A549 (cell line): Measurements from ENCODE around the gene PLA2G7. TPM values are rescaled to one million over a fixed set of nuclear protein-coding genes. Genes with fewer than 3 reads are reported as not detected.

Source experiments
- ATAC-seq, 2 experiments: fragments of 200-7000 bp in 1 of 2; fragments of >200 bp in 1 of 2; cut with Nextera tagmentation in 1 of 2; cut with Tn5 transposase in 1 of 2; 3 replicates each; pipeline versions ENCODE4 v1.8.0 to v1.9.1; 2018 to 2020; ENCODE audit warnings: mild to moderate bottlenecking in 1 of 2, moderate library complexity in 1 of 2
- CTCF ChIA-PET: fragments of 300-600 bp; sonication (Branson Sonifier 250); formaldehyde crosslinking; extraction: SDS; loops from one replicate; lab custom pipeline; 2021; ENCODE audit warnings: antibody characterized with exemption, inconsistent platforms; lab: Yijun Ruan, JAX
- POLR2A ChIA-PET: fragments of 350-600 bp; formaldehyde crosslinking; extraction: SDS; loops from one replicate; lab custom pipeline; 2021; ENCODE audit warnings: antibody characterized with exemption, inconsistent platforms; lab: Yijun Ruan, JAX
- DNase-seq, 2 experiments: peaks; one replicate each; pipeline versions ENCODE4 v3.0.0 to v3.0.0-alpha.2; 2011 to 2016; ENCODE audit warnings: low read depth in 1 of 2, low spot score in 1 of 2
- FAIRE-seq: peaks from 2 replicates; lab custom pipeline; 2011; peaks lifted over from hg19 to GRCh38; lab: Jason Lieb, UNC
- H3K27ac ChIP-seq, 2 experiments: fragments of >200 bp; sonication (Bioruptor Twin); formaldehyde crosslinking; 3 replicates each; pipeline ENCODE4 v1.5.1; 2016 to 2017
- H3K4me1 ChIP-seq: fragments of >200 bp; sonication (Bioruptor Twin); formaldehyde crosslinking; 3 replicates; pipeline ENCODE4 v1.6.1; 2016
- H3K4me2 ChIP-seq: fragments of >200 bp; sonication (Bioruptor Twin); formaldehyde crosslinking; 3 replicates; pipeline ENCODE4 v1.6.1; 2016
- H3K4me3 ChIP-seq: fragments of >200 bp; sonication (Bioruptor Twin); formaldehyde crosslinking; 3 replicates; pipeline ENCODE4 v1.5.1; 2016
- H3K9me3 ChIP-seq: fragments of >200 bp; sonication (Bioruptor Twin); formaldehyde crosslinking; 3 replicates; pipeline ENCODE4 v1.6.1; 2016
- BCL3 ChIP-seq: fragments of >200 bp; sonication (Bioruptor Twin); formaldehyde crosslinking; IDR thresholded peaks from 3 replicates; pipeline ENCODE4 v1.6.1; 2016
- BHLHE40 ChIP-seq: IDR thresholded peaks from 2 replicates; pipeline ENCODE4 v1.6.1; 2012; ENCODE audit warnings: low read depth, low read length, inconsistent platforms
- CBX2 ChIP-seq: fragments of 200-600 bp; sonication (generic); IDR thresholded peaks from 2 replicates; pipeline ENCODE4 v1.6.1; 2016; ENCODE audit warnings: low read depth, mild to moderate bottlenecking, borderline replicate concordance
- CEBPB ChIP-seq, 2 experiments: fragments of >200 bp in 1 of 2; sonication (Bioruptor Twin) in 1 of 2; formaldehyde crosslinking in 1 of 2; IDR thresholded peaks; 2 replicates each; pipeline ENCODE4 v1.6.1; 2012 to 2016
- E2F6 ChIP-seq: IDR thresholded peaks from 2 replicates; pipeline ENCODE4 v1.6.1; 2012; ENCODE audit warnings: low read depth, borderline replicate concordance
- EHF ChIP-seq: fragments of 250-450 bp; sonication (Bioruptor Pico); IDR thresholded peaks from 2 replicates; pipeline ENCODE4 v1.5.0; 2020; ENCODE audit warnings: mild to moderate bottlenecking
- ELK1 ChIP-seq: fragments of 150-350 bp; IDR thresholded peaks from 2 replicates; pipeline ENCODE4 v1.6.1; 2014; ENCODE audit warnings: low read depth, mild to moderate bottlenecking, low read length
- ESRRA ChIP-seq: fragments of 150-350 bp; IDR thresholded peaks from 2 replicates; pipeline ENCODE4 v1.6.1; 2014; ENCODE audit warnings: mild to moderate bottlenecking, low read length, borderline replicate concordance
- GATA3 ChIP-seq: IDR thresholded peaks from 2 replicates; pipeline ENCODE4 v1.6.1; 2012; ENCODE audit warnings: borderline replicate concordance
- HES2 ChIP-seq: fragments of >200 bp; sonication (Bioruptor Twin); formaldehyde crosslinking; IDR thresholded peaks from 2 replicates; pipeline ENCODE4 v1.6.1; 2016
- KDM1A ChIP-seq: fragments of 200-600 bp; sonication (generic); IDR thresholded peaks from 2 replicates; pipeline ENCODE4 v1.6.1; 2016; ENCODE audit warnings: low read depth, mild to moderate bottlenecking
- KDM5A ChIP-seq: fragments of 200-600 bp; sonication (generic); IDR thresholded peaks from 2 replicates; pipeline ENCODE4 v1.6.1; 2016; ENCODE audit warnings: antibody characterized with exemption, mild to moderate bottlenecking
- MAFK ChIP-seq: fragments of 450-650 bp; IDR thresholded peaks from 2 replicates; pipeline ENCODE4 v1.6.1; 2014; ENCODE audit not compliant: partially characterized antibody
- NPAS2 ChIP-seq: fragments of 250-450 bp; sonication (Bioruptor Pico); IDR thresholded peaks from 2 replicates; pipeline ENCODE4 v1.8.0; 2022; ENCODE audit warnings: mild to moderate bottlenecking, moderate library complexity, borderline replicate concordance
- NR3C1 ChIP-seq: fragments of >200 bp; sonication (Bioruptor Twin); formaldehyde crosslinking; IDR thresholded peaks from 3 replicates; pipeline ENCODE4 v1.6.1; 2017
- PHF8 ChIP-seq: fragments of 200-600 bp; sonication (generic); IDR thresholded peaks from 2 replicates; pipeline ENCODE4 v1.6.1; 2016; ENCODE audit warnings: low read depth, mild to moderate bottlenecking, antibody characterized with exemption, moderate library complexity, borderline replicate concordance
- POLR2AphosphoS2 ChIP-seq: conservative IDR thresholded peaks from 2 replicates; pipeline ENCODE4 v1.6.1; 2012; ENCODE audit warnings: low read length, improper control_type of control experiment, inconsistent platforms
- REST ChIP-seq: fragments of 200-600 bp; sonication (generic); IDR thresholded peaks from 2 replicates; pipeline ENCODE4 v1.6.1; 2016; ENCODE audit warnings: antibody characterized with exemption, mild to moderate bottlenecking, moderate library complexity
- TP53 ChIP-seq: fragments of 250-450 bp; sonication (Bioruptor Pico); IDR thresholded peaks from 2 replicates; pipeline ENCODE4 v1.5.0; 2021; ENCODE audit warnings: mild to moderate bottlenecking, moderate library complexity
- ZSCAN20 ChIP-seq: fragments of 250-450 bp; sonication (Bioruptor Pico); IDR thresholded peaks from 2 replicates; pipeline ENCODE4 v1.8.0; 2022; ENCODE audit warnings: mild to moderate bottlenecking, moderate library complexity
- WGBS: methylation state at CpG from one replicate; pipeline ENCODE4 v1.1.6; 2017; ENCODE audit errors: missing lambda C conversion rate; 5-methylcytosine and 5-hydroxymethylcytosine counted together
- polyA plus RNA-seq, 4 experiments: library from polyadenylated mRNA; depleted of rRNA in 3 of 4; stranded (reverse); fragments of >200 nt; fragmentation: RNase III in 1 of 4; extraction: RNeasy Plus Mini Kit Qiagen cat#74134 plus additional on column Dnase treatment in 1 of 4; gene quantifications; 2 replicates in 3 of 4; 3 replicates in 1 of 4; pipeline ENCODE4 v1.2.3, GENCODE V29; 2011 to 2017

PLA2G7 gene
- polyA plus RNA-seq, 2 of the 4 experiments (the other 2 are of a cell fraction): 0.04 TPM; not detected in 1

GRCh38 chr6:46763466-46763865 lies 28.3 kb upstream of the PLA2G7 start:
- ChIA-PET CTCF (no interaction called here), POLR2A (no interaction called here)
- no peaks in the 10 kb centered on the region for H3K9me3 ChIP-seq
- H3K4me3 ChIP-seq: no peak overlapping the region
- no peak overlapping the region for H3K27ac ChIP-seq
- 23% methylated on average over 2 of the region's 2 CpGs for WGBS
- TF ChIP-seq ELK1: no peak
- TF ChIP-seq ZSCAN20: no peak
- no peak for TF ChIP-seq MAFK
- DNase-seq (no peak), FAIRE-seq (no peak), ATAC-seq (no peak)
- no peaks in the 10 kb centered on the region for H3K4me1 ChIP-seq
- H3K4me2 ChIP-seq: no peak overlapping the region

- POLR2A ChIA-PET: no interaction called here
Measured at GRCh38 chr6:46760925-46761324, 25.8 kb upstream of the PLA2G7 start.

More at GRCh38 chr6:46760925-46761324, 25.8 kb upstream of the PLA2G7 start:
- CTCF ChIA-PET: interaction anchor here (0.9 kb wide), 1 partner anchor 9 kb away, joined by 3 read pairs; no protein-coding TSS in a partner anchor
- no peak overlapping the region for H3K4me2 ChIP-seq
- no peak for DNase-seq
- no peak for ATAC-seq
- no peak for TF ChIP-seq TP53 (CRISPR knock-in tag)
- no peak for TF ChIP-seq ESRRA
- TF ChIP-seq ELK1: no peak
- TF ChIP-seq CEBPB (IDR thresholded peaks at IDR 0.05): no peak
- no peak for TF ChIP-seq KDM5A
- no peak for TF ChIP-seq E2F6
- no peak for TF ChIP-seq EHF (CRISPR knock-in tag)
- TF ChIP-seq CBX2: no peak
- TF ChIP-seq BHLHE40: no peak
- no peak for TF ChIP-seq POLR2AphosphoS2
- TF ChIP-seq NR3C1: no peak
- TF ChIP-seq NPAS2: no peak
- no peak for TF ChIP-seq ZSCAN20
- TF ChIP-seq GATA3: no peak
- no peak for TF ChIP-seq HES2
- TF ChIP-seq BCL3: no peak
- no peak for TF ChIP-seq PHF8
- TF ChIP-seq REST: no peak
- TF ChIP-seq KDM1A: no peak
- WGBS: 5% methylated on average over 3 of the region's 3 CpGs
- H3K4me3 ChIP-seq: no peak overlapping the region
- H3K9me3 ChIP-seq: no peaks in the 10 kb centered on the region
- no peaks in the 10 kb centered on the region for H3K4me1 ChIP-seq
- H3K27ac ChIP-seq: no peak overlapping the region
- no peak for FAIRE-seq
